Measurements from ENCODE around the gene DDX51. TPM values are rescaled to one million over a fixed set of nuclear protein-coding genes. Genes with fewer than 3 reads are reported as not detected.
A peak's percentile ranks its signal among the peaks of the same experiment; 100 is the strongest.

The DDX51 gene
- total RNA-seq, 3 donors from 2014 or later (not counting 1 experiment from before 2014, with no cell fraction given), result 39.5 to 55.9 (median 54.2) TPM

GRCh38 chr12:132190012-132190755 is 46.1 kb upstream of the DDX51 start:
- Histone ChIP-seq H3K9me3 (ENCODE audit: control insufficient read depth, insufficient read depth, low read length) (peaks cover 14% of the 10 kb centered on the region), H3K4me3 (ENCODE audit: low read length) (peak overlapping the region; percentile 51), H3K36me3 (ENCODE audit: control insufficient read depth, insufficient read depth, low read length) (no peaks in the 10 kb centered on the region), H3K4me1 (ENCODE audit: control insufficient read depth, insufficient read depth, low read length) (peaks cover 53% of the 10 kb centered on the region), H3K27ac (ENCODE audit: low read length) (peak overlapping the region; percentile 76), H3K27me3 (ENCODE audit: control insufficient read depth, insufficient read depth, low read length) (no peaks in the 10 kb centered on the region)
- Mint-ChIP-seq H3K9me3 (peaks cover 0 to 2% of the 10 kb centered on the region in 2 donors), H3K27ac (peak overlapping the region; percentile 76 to 87), H3K4me3 (peak overlapping the region; percentile 88), H3K27me3 (ENCODE audit: low read depth in 2 of 2) (peaks cover 0 to 2% of the 10 kb centered on the region in 2 donors), H3K36me3 (no peaks in the 10 kb centered on the region), H3K4me1 (peaks cover 27 to 28% of the 10 kb centered on the region in 2 donors)
- intact Hi-C loops (cut with micrococcal nuclease), result no loop called here
- DNase-seq, result no peak
- 40% methylated on average over 59 of the region's 59 CpGs for WGBS (ENCODE audit: insufficient coverage)
- TF ChIP-seq, protein P1, sequence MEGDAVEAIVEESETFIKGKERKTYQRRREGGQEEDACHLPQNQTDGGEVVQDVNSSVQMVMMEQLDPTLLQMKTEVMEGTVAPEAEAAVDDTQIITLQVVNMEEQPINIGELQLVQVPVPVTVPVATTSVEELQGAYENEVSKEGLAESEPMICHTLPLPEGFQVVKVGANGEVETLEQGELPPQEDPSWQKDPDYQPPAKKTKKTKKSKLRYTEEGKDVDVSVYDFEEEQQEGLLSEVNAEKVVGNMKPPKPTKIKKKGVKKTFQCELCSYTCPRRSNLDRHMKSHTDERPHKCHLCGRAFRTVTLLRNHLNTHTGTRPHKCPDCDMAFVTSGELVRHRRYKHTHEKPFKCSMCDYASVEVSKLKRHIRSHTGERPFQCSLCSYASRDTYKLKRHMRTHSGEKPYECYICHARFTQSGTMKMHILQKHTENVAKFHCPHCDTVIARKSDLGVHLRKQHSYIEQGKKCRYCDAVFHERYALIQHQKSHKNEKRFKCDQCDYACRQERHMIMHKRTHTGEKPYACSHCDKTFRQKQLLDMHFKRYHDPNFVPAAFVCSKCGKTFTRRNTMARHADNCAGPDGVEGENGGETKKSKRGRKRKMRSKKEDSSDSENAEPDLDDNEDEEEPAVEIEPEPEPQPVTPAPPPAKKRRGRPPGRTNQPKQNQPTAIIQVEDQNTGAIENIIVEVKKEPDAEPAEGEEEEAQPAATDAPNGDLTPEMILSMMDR (IDR thresholded peaks at IDR 0.05), result no peak
- ATAC-seq, result peak; percentile 3 to 18 (median 12)

DNA sequence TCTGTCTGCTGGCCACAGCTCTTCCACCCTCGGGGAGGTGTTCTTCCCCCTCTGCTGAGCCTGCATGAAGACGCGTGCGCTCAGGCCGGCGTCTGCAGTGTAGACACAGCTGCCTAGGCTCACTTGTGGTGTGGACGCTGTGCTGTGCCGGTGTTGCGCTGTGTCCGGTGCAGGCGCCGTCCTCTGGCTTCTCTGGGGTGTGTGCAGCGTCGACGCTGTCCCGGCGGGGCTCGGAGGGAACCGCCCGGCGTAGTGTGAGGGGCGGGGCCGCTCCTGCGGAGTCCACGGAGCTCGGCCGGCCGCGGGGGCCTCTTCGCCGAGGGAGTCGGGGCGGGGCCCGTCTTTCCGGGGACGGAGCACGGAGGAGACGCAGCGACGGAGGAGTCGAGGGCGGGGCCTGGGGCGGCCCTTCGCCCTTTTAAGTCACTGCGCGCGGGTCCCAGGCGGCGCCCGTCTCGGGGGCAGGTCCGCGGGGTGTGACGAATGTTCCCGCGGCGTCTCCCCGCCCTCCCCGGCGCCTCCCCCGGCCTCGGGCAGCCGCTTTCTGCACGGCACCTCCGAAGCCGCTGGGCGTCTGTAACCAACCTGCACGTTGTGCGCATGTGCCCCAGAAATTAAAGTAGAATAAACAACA is 45.4 kb upstream of the DDX51 start:
- H3K27me3 ChIP-seq (ENCODE audit: control insufficient read depth, insufficient read depth, low read length), result no peaks in the 10 kb centered on the region
- H3K27ac Mint-ChIP-seq, result peak overlapping the region; percentile 76 to 87
- peak overlapping the region; percentile 67 for H3K4me3 ChIP-seq (ENCODE audit: low read length)
- peaks cover 27 to 28% of the 10 kb centered on the region in 2 donors for H3K4me1 Mint-ChIP-seq
- H3K9me3 ChIP-seq (ENCODE audit: control insufficient read depth, insufficient read depth, low read length), result peaks cover 13% of the 10 kb centered on the region
- peak overlapping the region; percentile 78 for H3K27ac ChIP-seq (ENCODE audit: low read length)
- intact Hi-C loops (cut with micrococcal nuclease), result loop anchor here (5.0 kb wide), 1 partner anchor 37 kb away; no protein-coding TSS in a partner anchor
- WGBS (ENCODE audit: insufficient coverage), result under 1% methylated on average over 69 of the region's 69 CpGs
- ATAC-seq (peak; percentile 92 to 96 (median 92)), DNase-seq (peak; percentile 83 to 96)
- peaks cover 0 to 2% of the 10 kb centered on the region in 2 donors for H3K27me3 Mint-ChIP-seq (ENCODE audit: low read depth in 2 of 2)
- TF ChIP-seq, protein P1 (IDR thresholded peaks at IDR 0.05), result no peak
- peaks cover 0 to 3% of the 10 kb centered on the region in 2 donors for H3K9me3 Mint-ChIP-seq
- H3K4me3 Mint-ChIP-seq, result peak overlapping the region; percentile 88
- H3K36me3 ChIP-seq (ENCODE audit: control insufficient read depth, insufficient read depth, low read length), result no peaks in the 10 kb centered on the region
- no peaks in the 10 kb centered on the region for H3K36me3 Mint-ChIP-seq
- H3K4me1 ChIP-seq (ENCODE audit: control insufficient read depth, insufficient read depth, low read length), result peaks cover 53% of the 10 kb centered on the region

GRCh38 chr12:132188916-132189325 is 44.8 kb upstream of the DDX51 start:
- intact Hi-C loops (cut with micrococcal nuclease), result loop anchor here (5.0 kb wide), 1 partner anchor 37 kb away; no protein-coding TSS in a partner anchor
- Histone ChIP-seq H3K9me3 (ENCODE audit: control insufficient read depth, insufficient read depth, low read length) (peaks cover 8% of the 10 kb centered on the region), H3K36me3 (ENCODE audit: control insufficient read depth, insufficient read depth, low read length) (no peaks in the 10 kb centered on the region), H3K4me3 (ENCODE audit: low read length) (peak overlapping the region; percentile 67), H3K4me1 (ENCODE audit: control insufficient read depth, insufficient read depth, low read length) (peaks cover 53% of the 10 kb centered on the region), H3K27me3 (ENCODE audit: control insufficient read depth, insufficient read depth, low read length) (no peaks in the 10 kb centered on the region), H3K27ac (ENCODE audit: low read length) (peak overlapping the region; percentile 78)
- peaks cover 0 to 6% of the 10 kb centered on the region in 2 donors for H3K9me3 Mint-ChIP-seq
- ATAC-seq, result no peak
- DNase-seq, result peak in 1 of 2 donors; percentile 47
- H3K36me3 Mint-ChIP-seq, result no peaks in the 10 kb centered on the region
- TF ChIP-seq, protein P1 (IDR thresholded peaks at IDR 0.05), result no peak
- peaks cover 27 to 28% of the 10 kb centered on the region in 2 donors for H3K4me1 Mint-ChIP-seq
- peak overlapping the region; percentile 88 for H3K4me3 Mint-ChIP-seq
- WGBS (ENCODE audit: insufficient coverage), result 48% methylated on average over 17 of the region's 20 CpGs
- H3K27ac Mint-ChIP-seq, result peak overlapping the region; percentile 76 to 87
- peaks cover 0 to 2% of the 10 kb centered on the region in 2 donors for H3K27me3 Mint-ChIP-seq (ENCODE audit: low read depth in 2 of 2)
